ENCODE data around the gene ARID2.

The ARID2 gene

DNA sequence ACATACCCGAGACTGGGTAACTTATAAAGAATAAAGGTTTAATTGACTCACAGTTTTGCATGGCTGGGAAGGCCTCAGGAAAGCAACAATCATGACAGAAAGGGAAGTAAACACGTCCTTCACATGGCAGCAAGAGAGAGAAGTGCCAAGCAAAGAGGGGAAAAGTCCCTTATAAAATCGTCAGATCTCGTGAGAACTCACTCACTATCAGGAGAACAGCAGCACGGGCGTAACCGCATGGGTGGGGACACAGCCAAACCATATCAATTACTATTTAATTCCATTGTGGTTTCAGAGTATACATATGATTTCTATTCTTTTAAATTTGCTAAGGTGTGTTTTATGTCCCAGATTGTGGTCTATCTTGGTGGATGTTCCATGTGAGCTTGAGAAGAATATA is 142.9 kb downstream of the ARID2 start:
- DNase-seq (ENCODE audit: low spot score), result no peak

DNA sequence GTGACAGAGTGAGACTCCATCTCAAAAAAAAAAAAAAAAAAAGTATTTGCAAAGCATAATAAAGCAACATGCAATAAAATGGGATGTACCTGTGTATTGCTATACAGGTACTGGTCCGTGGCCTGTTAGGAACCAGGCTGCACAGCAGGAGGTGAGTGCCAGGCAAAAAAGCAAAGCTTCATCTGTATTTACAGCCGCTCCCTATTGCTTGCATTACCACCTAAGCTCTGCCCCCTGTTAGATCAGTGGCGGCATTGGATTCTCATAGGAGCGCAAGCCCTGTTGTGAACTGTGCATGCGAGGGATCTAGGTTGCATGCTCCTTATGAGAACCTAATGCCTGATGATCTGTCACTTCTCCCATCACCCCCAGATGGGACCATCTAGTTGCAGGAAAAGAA is 147.6 kb downstream of the ARID2 start:
- no peak for DNase-seq (ENCODE audit: low spot score)

DNA sequence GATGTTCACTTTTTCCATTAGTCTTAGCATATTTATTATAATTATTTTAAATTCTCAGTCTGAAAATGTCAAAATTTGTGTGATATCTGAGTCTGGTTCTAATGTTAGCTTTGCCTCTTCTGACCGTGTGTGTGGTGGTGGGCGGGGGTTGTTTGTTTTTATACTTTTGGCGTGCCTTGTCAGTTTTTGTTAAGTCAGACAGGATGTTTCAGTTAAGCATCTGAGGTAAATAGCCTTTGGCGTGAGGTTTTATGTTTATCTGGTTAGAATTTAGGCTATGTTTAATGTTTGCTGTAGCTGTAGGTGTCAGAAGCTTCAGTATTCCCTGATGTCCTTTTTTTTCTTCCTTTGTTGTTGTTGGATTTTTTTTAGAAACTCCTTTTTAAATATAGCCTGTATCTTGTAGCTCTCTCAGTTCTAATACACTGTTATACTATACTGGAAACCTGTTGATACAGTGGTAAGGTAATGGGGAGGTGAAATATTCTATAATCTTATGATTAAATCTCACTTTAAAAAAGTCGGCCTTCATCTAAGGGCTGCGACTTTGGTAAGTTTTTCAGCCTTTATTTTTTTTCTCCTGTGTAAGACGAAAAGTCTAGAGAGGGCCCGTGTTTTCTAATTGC is 149.2 kb downstream of the ARID2 start:
- no peak for DNase-seq (ENCODE audit: low spot score)

DNA sequence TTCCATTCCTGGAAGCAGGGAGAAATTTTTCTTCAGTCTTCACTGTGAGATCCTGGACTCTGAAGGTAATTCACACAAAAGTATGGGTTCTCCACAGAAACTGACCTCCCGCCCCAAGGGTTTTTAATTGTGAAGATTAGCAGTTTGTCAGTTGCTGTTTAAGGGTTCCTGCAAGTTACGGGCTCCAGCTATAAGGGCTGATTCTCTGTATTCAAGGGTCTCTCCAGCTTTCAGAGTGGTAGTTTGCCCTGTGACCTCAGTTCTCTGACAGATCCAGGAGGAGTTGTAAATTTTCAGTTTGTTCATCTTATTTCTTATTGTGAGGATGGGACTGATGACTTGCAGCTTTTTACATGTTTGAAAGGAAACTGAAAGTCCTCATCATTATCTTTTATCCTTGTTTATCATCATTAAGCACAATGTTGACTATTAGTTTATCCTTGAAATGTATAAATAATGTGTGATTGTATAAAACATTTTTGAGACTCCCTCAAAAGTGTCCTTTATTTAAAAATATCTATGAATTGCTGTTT is 149.9 kb downstream of the ARID2 start:
- DNase-seq (ENCODE audit: low spot score), result no peak

DNA sequence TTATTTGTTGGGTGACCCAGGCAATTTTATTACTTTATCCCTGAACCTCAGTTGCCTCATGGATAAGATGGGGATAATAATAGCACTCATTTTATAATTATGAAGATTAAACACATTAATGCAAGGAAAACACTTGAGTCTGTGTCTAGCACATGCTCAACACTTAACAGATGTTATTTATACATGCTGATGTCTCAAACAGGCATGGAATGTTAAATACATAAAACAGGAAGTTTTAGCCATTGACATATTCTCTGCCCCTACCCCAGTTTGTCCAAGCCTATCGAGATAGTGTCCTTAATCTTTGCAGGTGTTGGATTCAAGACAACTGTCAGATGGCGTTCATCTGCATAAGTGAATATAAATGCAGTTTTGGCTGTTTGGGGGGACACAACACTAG is 151.0 kb downstream of the ARID2 start:
- DNase-seq (ENCODE audit: low spot score), result no peak

DNA sequence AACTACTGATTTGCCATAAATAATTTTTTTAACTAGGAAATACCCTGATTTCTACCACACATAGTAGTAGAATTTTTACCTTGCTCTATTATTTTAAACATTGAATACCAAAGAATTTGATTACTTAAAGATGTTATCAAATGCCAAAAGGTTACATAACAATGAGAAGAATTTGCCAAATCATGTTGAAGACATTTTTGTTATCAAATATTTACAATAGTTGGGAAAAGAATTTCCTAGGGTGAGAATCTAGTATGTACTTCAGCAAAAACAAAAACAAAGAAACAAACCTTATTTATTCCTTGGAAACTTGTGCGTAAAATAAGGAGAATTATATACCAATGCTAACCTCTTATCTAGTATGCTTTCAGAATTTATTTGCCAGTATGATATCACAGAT is 153.7 kb downstream of the ARID2 start:
- no peak for DNase-seq (ENCODE audit: low spot score)

DNA sequence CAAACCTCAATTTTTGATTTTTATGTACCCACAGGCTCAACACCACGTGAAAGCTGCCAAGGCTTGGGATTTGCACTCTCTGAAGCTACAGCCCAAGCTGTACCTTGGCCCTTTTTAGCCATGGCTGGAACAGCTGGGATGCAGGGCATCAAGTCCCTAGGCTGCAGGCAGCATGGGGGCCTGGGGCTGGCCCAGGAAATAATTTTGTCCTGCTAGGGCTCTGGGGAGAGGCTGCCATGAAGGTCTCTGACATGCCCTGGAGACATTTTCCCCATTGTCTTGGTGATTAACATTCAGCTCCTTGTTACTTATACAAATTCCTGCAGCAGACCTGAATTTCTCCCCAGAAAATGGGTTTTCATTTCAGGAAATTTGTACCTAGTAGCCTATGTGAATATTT is 157.2 kb downstream of the ARID2 start:
- no peak for DNase-seq (ENCODE audit: low spot score)

DNA sequence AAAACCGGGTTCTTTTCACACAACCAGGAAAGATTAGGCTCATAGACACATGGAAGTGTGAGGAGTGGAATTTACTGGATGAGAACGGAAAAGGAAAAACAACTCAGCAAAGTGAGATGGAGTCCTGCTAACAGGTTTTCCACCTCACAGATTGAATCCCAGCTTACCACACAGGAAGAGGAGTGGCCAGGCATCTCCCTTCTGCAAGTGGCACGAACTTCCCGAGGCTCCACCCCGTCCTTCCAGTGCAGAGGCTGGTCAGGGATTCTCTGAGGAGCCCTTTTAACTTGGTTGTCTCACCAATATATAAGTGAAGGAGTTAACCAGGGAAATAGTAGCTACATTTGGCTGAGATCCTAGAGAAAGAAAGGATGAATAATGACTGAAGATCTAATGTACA is 158.0 kb downstream of the ARID2 start:
- DNase-seq (ENCODE audit: low spot score), result no peak

DNA sequence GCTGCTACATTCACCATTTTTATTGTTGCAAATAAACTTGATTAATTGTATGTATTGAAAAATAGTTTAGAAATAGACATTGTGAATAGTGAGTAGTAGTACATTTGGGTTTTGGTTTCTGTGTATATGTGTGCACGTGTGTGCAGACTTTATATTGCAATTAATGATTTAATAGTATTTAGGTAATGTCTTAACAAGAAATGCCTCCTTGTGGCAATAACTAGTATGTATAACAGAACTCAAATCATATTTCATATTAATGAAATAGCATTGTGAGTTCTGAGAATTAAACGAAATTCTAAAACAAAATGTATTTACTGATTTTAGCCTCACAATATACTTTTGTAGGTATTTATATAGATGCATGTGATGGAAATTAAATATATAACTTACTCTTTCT is 160.8 kb downstream of the ARID2 start:
- no peak for DNase-seq (ENCODE audit: low spot score)

DNA sequence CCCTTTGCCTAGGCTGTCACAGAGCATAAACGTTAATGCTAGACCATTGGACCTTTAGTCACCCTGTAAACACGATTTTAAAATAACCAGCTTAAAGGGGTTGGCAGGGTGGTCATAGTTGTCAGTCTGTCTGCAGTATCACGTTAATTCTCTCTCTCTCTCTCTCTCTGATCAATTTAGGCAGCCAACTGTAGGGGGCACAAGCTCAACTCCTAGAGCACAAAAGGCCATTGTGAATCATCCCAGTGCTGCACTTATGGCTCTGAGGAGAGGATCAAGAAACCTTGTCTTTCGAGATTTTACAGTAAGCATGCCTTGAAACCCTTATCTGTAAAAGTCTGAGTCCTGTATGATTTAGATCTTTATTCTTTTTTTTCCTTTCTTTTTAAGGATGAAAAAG is 163.7 kb downstream of the ARID2 start:
- DNase-seq (ENCODE audit: low spot score), result no peak

DNA sequence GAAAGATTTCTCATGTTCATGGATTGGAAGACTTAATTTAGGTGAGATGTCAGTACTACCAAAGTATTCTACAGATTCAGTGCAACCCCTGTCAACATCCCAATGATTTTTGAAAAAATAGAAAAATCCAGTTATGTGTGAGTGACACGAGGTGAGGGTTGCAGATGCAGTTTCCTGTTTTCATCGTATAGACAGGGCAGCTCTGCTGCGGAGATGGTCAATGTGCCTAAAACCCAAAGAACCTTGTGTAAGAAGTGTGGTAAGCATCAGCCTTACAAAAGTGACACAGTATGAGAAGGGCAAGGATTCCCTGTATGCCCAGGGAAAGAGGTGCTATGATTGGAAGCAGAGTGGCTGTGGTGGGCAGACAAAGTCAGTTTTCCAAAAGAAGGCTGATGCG is 166.5 kb downstream of the ARID2 start:
- no peak for DNase-seq (ENCODE audit: low spot score)

DNA sequence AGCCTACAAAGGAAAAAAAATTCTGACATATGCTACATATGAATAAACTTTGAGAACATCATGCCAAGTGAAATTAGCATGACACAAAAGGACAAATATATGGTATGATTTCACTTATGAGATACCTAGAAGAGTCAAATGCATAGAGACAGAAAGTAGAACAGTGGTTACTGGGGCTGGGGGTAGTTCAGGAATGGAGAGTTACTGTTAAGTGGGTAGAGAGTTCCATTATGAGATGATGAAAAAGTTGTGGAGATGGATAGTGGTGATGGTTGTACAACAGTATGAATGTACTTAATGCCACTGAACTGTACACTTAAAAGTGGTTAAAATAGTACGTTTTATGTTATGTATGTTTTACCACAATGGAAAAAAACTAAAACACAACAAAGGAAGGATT is 168.6 kb downstream of the ARID2 start:
- DNase-seq (ENCODE audit: low spot score), result no peak

DNA sequence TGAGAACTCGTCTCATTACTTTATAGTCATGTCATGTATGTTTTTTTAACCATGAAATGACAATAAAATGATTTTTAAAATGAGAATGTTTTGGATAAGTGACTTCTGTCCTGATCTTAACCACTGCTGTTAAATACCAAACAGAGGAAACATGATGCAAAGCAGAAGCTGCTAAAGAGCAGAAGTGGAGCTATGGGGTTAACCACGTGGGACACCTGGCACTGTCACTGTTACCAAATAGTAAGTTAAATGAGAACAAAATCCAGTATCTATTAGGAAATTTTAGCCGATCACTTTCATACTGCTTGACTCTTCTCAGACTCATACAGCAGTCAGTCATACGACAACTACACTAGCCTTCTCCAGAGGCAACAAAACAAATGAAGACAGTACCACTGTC is 178.4 kb downstream of the ARID2 start:
- no peak for DNase-seq (ENCODE audit: low spot score)

DNA sequence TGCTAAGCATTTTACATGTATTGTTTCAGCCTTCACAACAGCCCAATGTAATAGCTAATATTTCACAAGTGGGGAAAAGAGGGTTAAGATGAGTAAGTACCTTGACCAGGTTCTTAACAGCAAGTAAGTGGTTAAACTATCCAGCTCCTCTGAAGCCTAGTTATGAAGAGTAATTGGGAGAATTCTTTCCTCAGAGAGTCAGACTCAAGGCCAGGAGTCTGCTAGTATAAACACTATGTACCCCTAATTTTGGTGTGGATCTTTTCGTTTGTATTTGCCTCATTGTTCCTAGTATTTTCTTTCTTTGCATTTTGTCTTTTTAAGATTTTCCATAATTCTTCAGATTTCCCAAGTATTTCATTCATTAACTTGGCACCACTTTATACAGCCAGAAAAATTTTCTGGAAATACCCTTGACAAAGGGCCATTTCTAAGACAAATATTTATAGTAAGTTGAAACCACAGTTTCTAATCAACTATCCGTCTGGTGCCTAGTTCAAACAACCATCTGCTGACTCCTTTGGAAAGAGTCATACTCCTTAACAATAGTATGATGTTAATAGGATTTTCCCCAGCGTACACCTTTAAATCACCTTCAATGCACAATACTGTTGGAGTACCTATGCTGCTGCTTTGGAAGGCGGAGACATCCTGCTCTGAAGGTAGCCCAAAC is 179.7 kb downstream of the ARID2 start:
- no peak for DNase-seq (ENCODE audit: low spot score)

DNA sequence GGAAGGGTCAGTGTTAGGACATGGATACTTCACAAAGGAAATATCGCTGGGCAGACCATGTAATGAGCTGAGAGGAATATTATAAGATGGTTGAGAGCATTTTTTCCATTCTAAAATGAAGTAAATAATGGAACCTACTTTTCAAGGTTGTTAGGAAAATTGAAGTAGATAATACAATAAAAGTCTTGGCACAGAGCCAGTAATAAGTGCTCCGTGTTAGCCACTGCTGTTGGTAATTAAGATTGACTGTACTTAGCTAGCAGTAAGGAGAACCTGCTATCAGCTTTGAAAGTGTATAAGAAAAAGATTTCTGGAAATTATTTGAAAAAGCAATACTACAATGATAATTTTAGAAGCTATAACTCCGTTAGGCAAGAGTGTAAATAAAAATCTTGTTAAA is 183.3 kb downstream of the ARID2 start:
- no peak for DNase-seq (ENCODE audit: low spot score)

DNA sequence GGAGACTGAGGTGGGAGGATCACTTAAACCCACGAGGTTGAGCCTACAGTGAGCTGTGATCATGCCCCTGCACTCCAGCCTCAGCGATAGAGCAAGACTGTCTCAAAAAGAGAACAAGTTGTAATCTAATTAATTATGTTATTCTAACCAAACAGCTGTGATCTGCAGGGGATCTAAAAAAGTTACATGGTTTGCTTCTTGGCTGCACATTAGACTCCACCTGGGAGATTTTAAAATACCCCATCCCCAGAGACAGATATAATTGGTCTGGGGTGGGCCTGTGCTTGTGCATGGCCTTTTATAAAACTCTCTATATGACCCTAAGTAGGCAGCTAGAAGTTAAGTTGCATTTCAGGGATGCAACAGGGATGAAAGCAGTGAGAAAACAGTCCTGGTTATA is 184.1 kb downstream of the ARID2 start:
- DNase-seq (ENCODE audit: low spot score), result no peak

DNA sequence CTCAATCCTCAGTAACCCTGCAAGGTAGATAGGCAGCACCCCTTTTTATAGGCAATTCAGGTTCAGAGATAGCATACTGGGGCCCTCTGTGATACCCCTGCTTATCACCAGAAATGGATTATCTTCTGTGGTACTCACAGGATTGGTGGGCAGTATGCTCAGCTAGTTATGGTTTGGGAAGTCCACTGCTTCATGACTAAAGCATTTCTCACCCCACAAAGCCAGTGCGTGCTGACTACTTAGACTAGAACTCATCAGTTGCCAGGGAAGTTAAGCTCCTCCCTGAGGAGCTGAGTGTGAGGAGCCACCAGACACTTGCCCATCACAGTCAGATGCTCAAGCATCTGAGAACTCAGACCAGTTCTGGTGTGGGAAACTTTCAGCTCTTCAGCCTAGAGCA is 184.6 kb downstream of the ARID2 start:
- DNase-seq (ENCODE audit: low spot score), result no peak

DNA sequence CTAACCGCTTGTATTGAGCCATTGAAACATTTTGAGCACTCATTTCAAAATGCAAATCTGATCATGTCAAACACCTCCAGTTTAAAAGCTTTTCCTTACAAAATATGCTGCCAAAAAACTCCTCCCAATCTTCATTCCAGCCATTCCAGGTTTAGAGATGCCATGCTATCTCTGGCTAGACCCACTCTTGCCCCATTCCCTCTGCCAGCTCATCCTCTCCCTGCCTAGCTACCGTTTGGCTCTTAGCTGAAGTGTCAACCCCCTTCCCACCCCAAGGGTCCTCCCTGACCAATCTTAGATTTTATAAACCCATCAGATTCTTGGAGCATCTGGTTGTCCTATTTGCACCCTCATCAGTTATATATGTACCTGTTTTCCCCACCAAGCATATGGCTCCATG is 185.9 kb downstream of the ARID2 start:
- DNase-seq (ENCODE audit: low spot score), result no peak

DNA sequence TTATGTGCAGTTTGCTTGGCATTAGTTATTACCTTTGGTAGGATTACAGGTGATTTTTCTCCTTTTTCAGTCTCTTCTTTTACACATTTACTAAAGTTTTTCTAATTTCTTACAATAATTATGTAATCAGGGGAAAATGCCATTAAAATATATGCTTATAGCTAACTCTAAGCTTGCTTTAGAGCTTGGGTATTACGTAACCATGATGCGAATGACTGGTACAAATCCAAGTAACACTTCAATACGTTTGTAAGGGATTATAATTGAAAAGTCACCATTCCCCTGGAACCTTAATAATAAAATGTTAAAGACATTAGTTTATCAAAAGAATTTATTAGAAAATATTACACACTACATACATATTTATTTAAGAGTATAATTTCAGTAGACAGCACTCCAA is 189.3 kb downstream of the ARID2 start:
- no peak for DNase-seq (ENCODE audit: low spot score)

DNA sequence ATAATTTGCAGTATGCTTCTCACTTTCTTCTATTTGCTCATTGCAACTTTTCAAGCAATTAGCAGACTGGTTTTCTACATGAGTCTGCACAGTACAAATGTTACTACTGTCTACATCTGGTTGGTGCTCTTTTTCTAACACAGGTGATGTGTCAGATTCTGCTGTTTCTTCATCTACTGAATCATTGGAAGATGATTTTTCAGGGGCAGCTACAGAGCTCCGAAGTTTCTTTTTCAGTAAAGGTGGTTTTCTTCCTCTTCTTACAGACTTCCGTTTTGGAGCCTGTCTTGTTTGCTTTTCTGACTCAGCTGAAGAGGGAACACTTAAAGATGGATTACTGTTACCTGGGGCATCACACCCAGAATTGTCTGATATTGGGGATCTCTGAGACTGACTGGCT is 198.8 kb downstream of the ARID2 start:
- no peak for DNase-seq (ENCODE audit: low spot score)

DNA sequence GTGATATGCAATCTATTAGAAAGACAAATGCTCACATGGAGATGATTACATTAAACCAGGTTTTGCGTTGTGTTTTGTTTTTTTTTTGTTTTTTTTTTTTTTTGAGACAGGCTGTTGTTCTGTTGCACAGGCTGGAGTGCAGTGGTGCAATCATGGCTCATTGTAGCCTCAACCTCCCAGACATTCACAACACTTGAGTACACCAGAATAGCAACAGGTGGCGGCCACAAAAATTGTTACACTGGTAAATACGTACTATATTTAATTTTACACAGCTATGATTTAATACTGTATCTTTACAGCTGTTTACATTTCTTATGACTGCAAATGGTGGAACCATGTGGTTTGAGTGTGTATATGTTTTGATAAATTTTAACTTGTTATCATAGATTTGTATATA is 200.9 kb downstream of the ARID2 start:
- DNase-seq (ENCODE audit: low spot score), result no peak

DNA sequence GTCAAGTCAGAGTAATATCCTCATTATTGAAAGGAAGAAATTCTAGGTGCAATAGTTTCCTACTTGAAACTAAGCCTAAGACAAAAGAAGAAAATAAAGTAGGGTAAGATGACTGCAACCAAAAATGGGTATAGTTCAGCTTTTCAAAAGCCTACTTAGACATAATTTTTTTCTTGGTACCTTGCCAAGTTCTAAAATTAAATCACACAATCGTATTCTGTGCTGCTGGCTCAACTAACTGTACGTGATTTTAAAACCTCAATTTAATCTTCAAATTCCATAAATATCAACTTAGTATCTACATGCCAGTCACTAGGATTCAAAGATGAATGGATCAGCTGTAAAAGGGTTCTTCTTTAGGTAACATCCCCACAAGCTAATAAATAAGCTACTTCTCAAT is 204.0 kb downstream of the ARID2 start:
- DNase-seq (ENCODE audit: low spot score), result no peak

DNA sequence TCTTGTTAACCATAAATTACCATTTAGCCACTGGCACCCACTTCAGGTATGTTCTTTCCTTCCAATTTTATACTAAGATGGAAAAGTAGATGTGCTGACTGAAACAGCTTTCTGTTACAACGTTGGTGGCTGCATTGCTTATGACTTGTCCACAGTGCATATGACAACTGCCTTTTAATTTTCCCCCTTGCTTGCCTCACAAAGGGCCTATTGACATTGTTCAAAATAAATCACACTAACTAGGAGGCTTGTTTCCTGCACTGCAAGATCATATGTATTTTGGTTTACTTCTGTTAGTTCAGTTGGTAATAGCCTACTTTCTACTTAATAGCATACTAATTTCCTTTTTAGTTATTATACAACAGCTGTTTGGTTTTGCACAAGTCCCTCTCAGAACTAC is 205.4 kb downstream of the ARID2 start:
- no peak for DNase-seq (ENCODE audit: low spot score)

DNA sequence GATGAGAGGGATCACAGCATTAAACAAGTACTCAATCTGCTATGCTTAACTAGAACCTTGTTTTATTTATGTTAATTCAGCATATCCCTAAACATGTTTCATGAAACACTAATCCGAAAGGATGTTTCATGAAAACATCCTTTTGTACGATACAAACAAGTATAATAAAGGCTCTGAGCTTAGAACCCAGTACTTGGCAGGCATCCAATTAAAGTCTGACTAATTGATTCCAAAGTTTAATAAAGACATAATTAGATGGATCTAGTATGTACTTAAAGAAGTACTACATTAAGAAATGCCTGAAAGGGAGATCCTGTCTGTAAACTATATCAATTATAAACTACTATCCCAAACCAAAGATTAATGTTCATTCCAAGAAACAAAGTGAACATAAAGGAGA is 209.1 kb downstream of the ARID2 start:
- DNase-seq (ENCODE audit: low spot score), result no peak
